UCSD-AML1 (cell line): ENCODE data around the gene C12orf57.

ENCODE experiments used
- DNase-seq: peaks from one replicate; lab custom pipeline; 2025; ENCODE audit not compliant: unreplicated experiment; lab: John Stamatoyannopoulos, UW

The C12orf57 gene

DNA sequence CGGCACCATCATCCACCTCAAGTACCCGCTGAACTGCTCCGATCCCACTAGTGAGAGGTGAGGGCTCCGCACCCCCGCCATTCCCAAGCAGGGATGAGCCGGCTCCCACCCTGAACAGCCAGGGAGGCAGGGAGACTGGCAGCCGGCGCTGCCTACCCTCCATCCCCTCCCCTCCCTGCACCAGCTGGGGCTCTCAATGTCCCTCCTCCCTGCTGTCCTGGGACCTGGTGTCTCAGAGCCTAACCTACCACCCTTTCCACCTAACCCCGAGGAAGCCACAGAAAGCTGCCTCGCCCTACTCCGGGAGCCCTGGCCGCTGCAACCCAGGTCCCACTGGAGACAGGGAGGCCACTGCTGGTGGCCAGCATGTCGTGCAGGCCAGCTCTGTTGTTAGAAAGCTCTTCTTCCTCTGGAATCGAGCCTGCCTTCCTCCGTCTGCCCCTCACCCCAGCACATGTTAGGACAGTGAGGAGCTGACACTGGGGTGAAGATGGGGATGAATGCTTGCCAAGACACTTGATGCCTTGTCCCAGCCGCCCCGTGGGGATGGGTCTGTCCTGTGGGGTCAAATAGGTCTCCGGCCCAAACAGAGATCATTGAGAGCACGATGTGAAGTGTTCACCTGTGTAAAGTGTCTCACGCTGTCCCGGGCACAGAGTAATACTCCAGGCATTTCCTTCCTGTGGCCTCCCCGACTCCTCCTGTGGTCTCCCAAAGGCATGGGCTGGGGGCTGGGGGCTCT lies 8.5 kb downstream of the C12orf57 start:
- DNase-seq = peak; percentile 69

DNA sequence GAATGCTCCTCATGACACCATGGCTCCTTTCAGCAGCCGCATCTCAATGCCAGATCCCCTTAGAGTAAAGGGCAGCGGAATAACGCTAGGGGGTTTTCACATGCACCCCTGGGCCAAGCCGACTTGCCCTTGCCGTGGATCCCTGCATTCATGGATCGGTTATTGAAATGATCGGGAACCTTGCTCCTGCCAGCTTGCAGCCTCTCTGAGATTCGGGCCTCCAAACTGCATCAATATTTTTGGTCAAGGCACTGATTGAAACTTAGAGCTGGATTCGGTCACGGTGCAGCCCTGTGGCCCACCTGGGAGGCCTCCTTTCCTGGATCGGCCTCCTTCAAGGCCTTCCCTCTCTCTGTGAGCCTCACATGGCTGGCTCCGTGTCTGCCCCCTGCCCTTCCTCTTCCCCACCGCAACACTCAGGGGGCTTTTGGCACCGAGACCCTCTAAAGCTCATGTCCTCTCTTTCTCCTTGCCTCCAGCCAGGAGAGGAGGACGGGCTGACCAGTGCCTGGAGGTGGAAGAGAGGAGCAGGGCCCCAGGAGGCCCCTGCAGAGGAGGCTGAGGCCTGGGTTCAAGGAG lies 9.1 kb downstream of the C12orf57 start:
- DNase-seq = peak; percentile 65

DNA sequence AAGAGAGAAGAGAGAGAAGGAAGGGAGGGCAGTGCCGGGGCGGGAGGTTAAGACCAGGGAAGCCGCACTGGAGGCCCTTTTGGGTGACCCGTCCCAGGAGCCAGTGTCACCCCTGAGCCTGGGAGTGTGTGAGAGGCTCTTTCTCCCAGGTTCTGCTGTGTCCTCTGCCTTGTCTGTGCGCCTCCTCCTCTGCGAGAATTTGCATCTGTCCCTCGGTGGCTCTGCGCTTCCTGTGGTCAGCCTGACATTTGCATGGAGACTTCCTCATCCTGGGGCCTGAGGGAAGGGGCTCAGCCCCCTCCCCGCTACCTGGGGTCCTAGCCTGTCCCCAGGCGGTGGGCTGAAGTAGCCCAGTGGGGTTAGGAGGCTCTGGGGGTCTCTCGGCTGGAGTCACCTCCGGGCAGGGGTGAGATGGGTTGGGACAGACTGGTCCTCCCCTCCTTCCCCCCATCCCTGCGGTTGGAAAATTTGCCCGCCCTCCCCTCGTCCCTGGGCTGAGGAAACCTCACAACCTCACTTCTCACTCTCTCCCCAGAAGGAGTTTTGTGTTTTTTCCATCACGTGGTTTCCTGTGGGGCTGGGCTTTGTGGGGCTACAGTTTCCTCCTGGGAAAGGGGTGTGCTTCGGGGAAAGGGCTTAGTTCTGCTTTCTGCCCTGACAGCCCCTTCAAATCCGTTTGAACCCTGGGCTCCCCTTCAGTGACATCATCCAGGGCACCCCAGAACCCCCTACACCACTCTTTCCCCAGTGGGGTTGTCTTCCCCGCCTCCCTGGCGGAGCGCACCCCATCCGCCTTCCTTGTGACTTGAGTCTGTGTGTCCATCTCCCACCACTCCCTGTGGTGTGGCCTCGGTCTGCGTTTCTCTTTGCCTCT lies 9.9 kb downstream of the C12orf57 start:
- peak; percentile 92 for DNase-seq

DNA sequence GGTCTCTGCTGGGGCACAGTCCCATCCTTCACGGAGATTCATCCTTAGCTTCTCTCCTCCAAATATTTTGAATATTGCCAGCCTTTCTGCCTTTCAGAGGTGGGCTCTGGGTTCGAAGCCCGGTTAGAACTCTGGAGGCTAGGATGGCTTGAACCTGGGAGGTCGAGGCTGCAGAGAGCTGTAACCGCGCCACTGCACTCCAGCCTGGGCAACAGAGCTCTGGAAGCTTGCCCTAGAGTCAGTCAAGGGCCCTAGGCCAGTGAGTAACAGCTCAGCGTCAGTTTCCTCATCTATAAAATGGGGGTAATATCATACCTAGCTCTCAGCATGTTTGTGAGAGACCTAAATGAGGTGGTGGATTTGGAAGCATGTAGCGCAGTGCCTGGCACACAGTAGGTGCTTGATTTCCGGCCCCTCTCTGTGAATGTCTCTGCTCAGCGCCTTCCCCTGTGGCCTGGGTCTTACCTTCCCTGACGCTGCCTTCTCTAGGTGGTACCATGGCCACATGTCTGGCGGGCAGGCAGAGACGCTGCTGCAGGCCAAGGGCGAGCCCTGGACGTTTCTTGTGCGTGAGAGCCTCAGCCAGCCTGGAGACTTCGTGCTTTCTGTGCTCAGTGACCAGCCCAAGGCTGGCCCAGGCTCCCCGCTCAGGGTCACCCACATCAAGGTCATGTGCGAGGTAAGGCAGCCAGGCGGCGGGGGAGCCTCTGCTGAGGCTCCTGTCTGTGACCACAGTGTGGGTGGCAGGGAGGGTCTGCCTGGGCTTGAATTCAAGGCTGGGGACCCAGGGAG lies 10.7 kb downstream of the C12orf57 start:
- DNase-seq = no peak

DNA sequence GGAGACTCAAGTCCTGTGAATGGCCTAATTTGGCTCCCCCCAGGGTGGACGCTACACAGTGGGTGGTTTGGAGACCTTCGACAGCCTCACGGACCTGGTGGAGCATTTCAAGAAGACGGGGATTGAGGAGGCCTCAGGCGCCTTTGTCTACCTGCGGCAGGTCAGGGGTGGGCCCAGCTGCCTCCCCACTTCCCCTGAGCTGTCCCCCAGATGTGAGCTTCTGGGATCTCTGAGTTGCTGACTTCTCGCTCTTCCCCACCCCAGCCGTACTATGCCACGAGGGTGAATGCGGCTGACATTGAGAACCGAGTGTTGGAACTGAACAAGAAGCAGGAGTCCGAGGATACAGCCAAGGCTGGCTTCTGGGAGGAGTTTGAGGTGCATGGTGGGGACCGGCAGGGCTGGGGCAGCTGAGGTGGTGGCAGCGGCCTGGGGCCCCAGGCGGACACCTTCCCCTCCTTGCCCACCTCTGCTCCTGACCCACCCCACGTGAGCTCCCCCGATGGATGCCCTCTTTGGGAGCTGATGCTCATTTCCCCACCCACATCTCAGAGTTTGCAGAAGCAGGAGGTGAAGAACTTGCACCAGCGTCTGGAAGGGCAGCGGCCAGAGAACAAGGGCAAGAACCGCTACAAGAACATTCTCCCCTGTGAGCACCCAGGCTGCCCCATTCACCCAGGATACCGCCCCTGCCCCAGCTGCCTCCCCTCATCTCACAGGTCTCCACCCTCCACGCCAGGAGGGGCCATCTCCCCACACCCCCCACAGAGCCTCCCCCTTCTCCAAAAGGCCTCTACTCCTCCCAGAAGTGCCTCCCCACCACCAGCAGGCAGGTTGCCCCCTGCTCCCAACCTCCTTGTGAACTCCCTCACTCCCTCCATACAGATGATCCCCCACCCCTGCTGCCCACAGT lies 11.5 kb downstream of the C12orf57 start:
- no peak for DNase-seq

DNA sequence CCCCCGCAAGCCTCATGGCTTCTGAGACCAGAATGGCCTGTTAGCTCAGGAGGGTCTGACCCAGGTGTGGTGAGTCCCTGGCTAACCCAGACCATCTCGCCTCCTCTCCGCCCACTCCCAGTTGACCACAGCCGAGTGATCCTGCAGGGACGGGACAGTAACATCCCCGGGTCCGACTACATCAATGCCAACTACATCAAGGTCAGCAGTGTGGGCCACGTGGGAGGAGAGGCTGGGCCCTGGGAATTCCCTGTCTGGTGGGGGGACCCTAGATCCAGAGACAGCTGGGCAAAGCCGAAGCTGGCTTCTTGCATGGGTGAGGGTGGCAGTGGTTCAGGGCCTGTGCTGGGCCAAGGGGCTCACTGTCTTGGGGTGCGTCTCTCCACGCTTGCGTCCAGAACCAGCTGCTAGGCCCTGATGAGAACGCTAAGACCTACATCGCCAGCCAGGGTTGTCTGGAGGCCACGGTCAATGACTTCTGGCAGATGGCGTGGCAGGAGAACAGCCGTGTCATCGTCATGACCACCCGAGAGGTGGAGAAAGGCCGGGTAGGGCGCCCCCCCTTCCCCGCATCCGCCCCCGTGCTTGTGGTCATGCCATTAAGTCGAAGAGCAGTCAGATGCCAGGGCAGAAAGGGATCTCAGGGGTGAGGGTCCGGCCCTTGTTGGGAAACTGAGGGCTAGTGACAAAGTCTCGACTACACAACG lies 12.4 kb downstream of the C12orf57 start:
- no peak for DNase-seq

DNA sequence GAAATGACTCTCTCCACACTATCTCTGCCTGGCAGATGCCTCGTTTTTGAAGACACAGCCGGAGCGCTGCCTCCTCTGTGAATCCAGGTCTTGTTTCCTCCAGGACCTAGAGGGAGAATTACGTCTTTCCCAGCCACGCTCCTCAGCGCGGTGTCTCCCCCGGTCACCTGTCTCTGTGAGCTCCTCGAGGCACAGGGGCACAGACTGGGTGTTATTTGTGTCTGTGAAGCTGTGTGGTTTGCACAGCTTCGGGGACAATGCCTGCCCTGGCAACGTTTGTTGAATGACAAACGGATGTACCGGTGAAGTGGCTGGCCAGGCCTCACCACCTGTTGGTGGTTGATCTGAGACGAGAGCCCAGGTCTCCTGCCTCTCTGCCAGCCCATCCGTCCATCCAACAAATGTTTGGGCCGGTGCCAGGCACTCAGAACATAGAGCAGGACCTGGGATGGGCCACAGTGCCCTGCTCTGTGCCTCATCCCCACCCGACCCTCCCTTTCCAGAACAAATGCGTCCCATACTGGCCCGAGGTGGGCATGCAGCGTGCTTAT lies 13.4 kb downstream of the C12orf57 start:
- DNase-seq = no peak

DNA sequence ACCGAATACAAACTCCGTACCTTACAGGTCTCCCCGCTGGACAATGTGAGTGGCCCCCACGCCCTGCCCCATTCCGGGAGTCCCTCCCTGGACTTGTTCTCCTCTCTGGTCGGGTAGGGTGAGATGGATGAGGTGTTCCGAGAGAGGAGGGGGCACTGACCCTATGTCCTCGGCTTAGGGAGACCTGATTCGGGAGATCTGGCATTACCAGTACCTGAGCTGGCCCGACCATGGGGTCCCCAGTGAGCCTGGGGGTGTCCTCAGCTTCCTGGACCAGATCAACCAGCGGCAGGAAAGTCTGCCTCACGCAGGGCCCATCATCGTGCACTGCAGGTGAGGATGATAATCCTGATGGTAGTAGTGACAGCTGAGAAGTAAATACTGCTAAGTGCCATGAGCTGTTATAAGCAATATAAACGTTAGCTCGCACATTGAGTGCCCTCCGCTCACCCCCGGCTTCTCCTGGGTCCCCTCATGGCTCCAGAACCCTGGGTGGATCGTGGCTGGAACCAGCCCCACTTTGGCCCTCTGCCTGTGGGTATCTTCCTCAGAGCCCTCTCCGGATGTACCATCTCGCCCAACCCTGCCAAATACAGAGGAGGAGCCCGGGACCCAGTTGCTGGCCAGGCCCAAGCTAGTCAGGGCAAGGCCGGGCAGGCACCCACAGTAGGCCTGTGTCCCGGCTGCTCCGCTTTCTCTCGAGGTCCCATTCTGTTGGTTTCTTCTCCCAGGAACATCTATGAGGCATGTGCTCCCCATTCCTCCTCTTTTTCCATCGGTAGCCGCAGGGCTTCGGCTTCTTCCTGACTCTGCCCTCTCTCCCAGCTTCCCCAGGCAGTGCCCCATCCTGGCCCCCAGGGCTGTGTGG lies 14.2 kb downstream of the C12orf57 start:
- no peak for DNase-seq

DNA sequence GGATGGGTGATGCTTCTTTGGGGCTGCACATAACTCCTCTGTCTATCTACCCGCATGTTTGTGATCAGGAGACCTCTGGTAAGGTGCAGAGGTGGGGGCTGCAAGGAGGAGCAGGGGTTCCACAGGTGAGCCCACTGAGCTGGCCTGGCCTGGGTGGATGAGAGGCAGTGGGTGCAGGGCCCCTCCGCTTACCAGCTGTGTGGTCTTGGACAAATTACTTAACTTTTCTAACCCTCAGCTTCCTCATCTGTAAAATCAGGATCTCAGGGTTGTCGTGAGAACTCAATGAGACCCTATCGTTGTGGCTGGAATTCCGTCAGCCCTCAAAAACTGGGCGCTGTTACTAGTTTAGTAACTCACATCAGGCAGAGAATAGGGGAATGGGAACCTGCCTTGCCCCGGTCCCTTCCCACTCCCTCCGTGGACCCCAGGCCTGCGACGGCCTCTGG lies 14.8 kb downstream of the C12orf57 start:
- no peak for DNase-seq

DNA sequence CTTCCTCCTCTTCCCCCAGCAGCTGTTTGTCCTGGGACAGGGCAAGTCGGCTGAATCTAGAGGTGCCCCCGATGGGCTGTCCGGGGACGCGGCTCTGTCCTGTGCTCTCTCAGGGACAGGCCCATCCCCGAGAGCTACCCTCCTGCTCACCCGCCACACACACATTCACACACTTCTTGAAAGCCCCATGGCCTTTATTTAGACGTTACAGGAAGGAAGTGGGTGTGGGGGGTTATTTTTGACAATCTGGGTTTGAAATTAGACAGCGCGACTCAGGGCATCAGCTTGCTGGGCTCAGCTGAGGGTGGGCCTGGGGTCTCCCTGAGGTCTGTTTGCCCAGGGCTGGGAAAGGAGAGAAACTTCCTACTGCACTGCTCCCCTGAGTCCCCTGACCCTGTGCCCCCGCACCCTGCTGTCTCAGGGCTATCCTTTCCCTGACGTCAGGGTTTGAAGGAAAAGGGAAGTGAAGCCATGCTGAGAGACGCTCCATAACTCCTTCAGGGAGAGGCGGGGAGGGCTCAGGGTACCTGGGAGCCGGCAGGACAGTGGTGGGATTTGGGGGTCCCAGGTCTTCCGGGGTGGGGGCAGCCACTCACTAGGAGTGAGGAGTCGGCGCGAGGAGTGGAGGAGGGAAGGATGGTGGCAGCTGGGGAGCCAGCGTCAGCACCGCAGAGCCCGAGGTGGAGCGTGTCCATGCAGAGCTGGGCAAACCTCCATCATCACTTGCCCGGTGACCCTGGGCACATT lies 15.4 kb downstream of the C12orf57 start:
- peak; percentile 83 for DNase-seq

DNA sequence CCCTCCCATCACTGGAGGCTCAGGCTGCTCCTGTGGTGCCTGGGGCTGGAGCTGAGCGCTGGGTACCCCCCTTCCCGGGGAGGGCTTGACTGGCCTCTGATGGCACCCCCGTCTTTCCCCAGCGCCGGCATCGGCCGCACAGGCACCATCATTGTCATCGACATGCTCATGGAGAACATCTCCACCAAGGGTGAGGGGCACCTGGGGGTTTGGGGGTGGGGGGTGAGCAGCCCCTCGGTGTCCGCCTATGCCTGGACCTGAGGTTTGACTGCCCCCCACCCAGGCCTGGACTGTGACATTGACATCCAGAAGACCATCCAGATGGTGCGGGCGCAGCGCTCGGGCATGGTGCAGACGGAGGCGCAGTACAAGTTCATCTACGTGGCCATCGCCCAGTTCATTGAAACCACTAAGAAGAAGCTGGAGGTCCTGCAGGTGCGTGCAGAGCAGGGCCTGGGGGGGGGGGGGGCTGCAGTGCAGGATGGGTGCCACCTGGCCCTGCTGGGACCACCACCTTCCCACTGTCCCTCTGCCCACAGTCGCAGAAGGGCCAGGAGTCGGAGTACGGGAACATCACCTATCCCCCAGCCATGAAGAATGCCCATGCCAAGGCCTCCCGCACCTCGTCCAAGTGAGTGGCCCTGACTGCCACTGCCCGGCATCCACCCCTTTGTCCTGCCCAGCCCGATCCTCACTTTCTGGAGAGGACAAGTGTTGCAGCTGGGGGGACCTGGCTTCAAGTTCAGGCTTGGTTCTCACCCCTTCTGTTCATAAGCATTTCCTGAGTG lies 16.2 kb downstream of the C12orf57 start:
- no peak for DNase-seq

DNA sequence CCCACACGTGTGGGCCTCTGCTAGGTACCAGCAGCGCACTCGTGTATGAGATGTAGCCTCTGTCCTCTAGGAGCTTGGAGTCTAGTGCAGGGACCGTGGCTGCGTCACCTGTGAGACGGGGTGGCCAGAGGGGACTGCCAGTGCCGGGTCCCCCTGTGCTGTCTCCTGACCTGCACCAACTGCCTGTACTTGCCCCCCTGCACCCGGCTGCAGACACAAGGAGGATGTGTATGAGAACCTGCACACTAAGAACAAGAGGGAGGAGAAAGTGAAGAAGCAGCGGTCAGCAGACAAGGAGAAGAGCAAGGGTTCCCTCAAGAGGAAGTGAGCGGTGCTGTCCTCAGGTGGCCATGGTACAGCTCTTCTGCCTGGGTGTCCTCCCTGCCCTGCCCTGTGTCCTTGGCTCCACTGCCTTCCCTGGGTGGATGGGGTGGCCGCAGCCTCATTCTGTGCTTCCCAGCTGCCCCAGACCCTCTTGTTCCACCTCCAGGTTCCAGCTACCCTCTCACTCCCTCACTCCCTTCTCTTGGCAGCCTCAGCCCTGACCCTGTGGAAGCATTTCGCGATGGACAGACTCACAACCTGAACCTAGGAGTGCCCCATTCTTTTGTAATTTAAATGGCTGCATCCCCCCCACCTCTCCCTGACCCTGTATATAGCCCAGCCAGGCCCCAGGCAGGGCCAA lies 16.9 kb downstream of the C12orf57 start:
- DNase-seq = no peak

DNA sequence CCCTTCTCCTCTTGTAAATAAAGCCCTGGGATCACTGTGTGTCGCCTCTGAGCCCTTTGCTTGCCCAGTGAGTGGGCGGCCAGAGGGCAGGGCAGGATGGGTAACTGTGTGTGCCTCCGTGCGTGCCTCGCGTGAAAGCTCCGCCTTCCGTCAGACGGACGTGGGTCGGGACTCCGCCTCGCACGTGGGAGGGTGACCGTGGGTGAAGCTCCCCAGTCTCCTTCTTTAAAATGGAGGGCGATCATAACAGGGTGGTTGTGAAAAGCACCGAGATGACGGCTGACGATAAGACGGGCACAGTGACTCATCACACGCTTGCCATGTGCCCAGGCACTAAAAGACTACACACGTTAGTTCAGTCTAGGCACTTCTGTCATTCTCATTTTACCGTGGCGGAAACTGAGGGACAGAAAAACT lies 17.5 kb downstream of the C12orf57 start:
- peak; percentile 62 for DNase-seq

DNA sequence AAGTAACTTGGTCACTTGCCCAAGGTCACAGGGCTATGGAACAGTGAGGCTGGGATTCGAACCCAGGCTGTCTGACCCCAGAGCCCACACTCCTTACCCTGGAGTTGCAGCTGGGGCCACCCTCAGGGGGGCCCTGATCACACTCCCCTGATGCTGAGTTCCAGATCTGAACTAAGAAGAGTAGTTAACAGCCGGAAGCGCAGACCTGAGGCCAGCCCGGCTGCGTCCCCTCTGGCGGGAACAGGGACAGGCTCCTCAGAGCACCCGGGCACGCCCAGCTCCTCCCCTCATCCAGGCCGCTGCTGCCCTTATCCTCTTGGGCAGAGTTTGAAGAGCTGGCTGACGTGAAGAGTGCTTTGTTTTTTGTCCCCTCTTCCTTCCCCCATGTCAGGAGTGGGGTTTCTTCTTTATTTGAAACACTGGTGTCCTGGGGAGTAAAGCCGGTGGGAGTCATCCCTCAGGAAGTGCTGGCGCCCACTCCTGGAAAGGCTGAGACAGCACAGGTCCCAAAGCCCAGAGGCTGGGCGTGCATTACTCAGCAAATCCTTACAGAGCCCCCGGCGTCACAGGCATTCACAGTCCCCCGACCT lies 18.0 kb downstream of the C12orf57 start:
- peak; percentile 72 for DNase-seq

DNA sequence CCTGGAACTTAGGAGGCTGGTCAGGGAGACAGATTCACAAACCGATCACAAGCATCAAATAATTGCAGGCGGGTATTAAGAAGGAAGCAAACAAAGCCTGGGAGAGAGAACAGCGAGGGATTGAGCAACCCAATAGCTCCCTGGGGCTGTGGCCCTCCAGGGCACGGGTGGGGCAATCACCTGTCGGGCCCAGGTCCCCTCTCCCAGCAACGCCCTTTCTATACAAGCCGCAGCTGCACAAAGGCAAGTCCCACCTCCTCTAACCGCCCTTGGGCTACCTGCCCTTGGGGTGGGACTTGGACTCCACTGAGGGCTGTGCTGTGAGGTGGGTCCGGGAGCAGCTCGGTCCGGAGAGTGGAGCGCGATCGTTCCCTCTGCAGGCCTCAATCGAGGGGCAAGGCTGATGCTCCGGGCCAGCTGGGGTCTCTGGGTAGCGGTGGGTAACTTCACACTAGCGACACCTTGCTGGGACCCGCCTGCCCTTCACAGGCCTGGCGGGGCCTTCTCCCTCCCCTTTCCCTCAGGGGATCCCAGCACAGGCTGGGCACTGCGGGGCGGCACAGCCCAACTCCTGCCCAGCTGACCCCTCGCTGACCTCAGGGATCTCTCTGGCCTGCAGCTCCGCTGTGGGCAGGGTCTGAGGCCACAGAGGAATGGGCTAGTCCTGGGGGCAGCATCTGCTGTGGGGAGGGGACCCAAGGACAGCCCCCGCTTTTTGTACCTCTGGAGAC lies 18.6 kb downstream of the C12orf57 start:
- no peak for DNase-seq
